ENCODE measurements around the gene PKDCC. TPM values are rescaled to one million over a fixed set of nuclear protein-coding genes. Genes with fewer than 3 reads are reported as not detected.

The PKDCC gene
- polyA plus RNA-seq, 1 donor (not counting 4 experiments of a cell fraction or from before 2014, with no cell fraction given), result not detected

GRCh38 chr2:42044939-42045338 lies 2.9 kb upstream of the PKDCC start:
- Histone ChIP-seq H3K9ac (ENCODE audit: control insufficient read depth, extremely low read depth, insufficient read depth, low read length) (no peak overlapping the region), H3K9me1 (ENCODE audit: control insufficient read depth, extremely low read depth, insufficient read depth, low read length) (no peaks in the 10 kb centered on the region), H2AFZ (ENCODE audit: control insufficient read depth, low read length) (no peak overlapping the region), H3K36me3 (ENCODE audit: control insufficient read depth in 2 of 2, extremely low read depth in 1 of 2, insufficient read depth in 2 of 2, low read length in 2 of 2) (no peaks in the 10 kb centered on the region), H3K27ac (ENCODE audit: control insufficient read depth, insufficient read depth, low read length) (no peak overlapping the region), H3K9me3 (ENCODE audit: control insufficient read depth, low read depth, low read length) (no peaks in the 10 kb centered on the region), H4K20me1 (ENCODE audit: control insufficient read depth, extremely low read depth, insufficient read depth, low read length) (no peaks in the 10 kb centered on the region), H3K4me3 (ENCODE audit: control insufficient read depth in 2 of 3, extremely low read depth in 1 of 3, insufficient read depth in 2 of 3, low read depth in 1 of 3, low read length in 3 of 3) (no peak overlapping the region), H3K79me2 (ENCODE audit: control insufficient read depth, insufficient read depth, low read length) (no peaks in the 10 kb centered on the region), H3K27me3 (ENCODE audit: control insufficient read depth, extremely low read depth, insufficient read depth, low read length) (peaks cover 41% of the 10 kb centered on the region), H3K4me2 (ENCODE audit: control insufficient read depth, extremely low read depth, insufficient read depth, low read depth, low read length) (no peak overlapping the region), H3K4me1 (ENCODE audit: control insufficient read depth, extremely low read depth, insufficient read depth, low read length) (no peaks in the 10 kb centered on the region)
- no peak for FAIRE-seq
- dilution Hi-C loops (cut with MboI; ENCODE audit: extremely low pct_ligation_motif_present, low sequenced_read_pairs), result no loop called here
- TF ChIP-seq EZH2 (IDR thresholded peaks at IDR 0.05; ENCODE audit: low read length), result no peak
- TF ChIP-seq CTCF (optimal IDR thresholded peaks at IDR 0.05 in 1 of 3, IDR thresholded peaks at IDR 0.05 in 1 of 3, conservative IDR thresholded peaks at IDR 0.05 in 1 of 3; ENCODE audit: extremely low read depth in 1 of 3, insufficient read depth in 2 of 3, low read length in 3 of 3), result no peak
- DNase-seq (ENCODE audit: low read depth, low spot score), result no peak

- Histone ChIP-seq H3K9me3 (ENCODE audit: control insufficient read depth, low read depth, low read length) (no peaks in the 10 kb centered on the region), H3K9me1 (ENCODE audit: control insufficient read depth, extremely low read depth, insufficient read depth, low read length) (no peaks in the 10 kb centered on the region), H3K4me2 (ENCODE audit: control insufficient read depth, extremely low read depth, insufficient read depth, low read depth, low read length) (no peak overlapping the region), H2AFZ (ENCODE audit: control insufficient read depth, low read length) (no peak overlapping the region), H3K79me2 (ENCODE audit: control insufficient read depth, insufficient read depth, low read length) (no peaks in the 10 kb centered on the region), H3K9ac (ENCODE audit: control insufficient read depth, extremely low read depth, insufficient read depth, low read length) (no peak overlapping the region), H3K4me1 (ENCODE audit: control insufficient read depth, extremely low read depth, insufficient read depth, low read length) (no peaks in the 10 kb centered on the region), H3K36me3 (ENCODE audit: control insufficient read depth in 2 of 2, extremely low read depth in 1 of 2, insufficient read depth in 2 of 2, low read length in 2 of 2) (no peaks in the 10 kb centered on the region), H3K27ac (ENCODE audit: control insufficient read depth, insufficient read depth, low read length) (no peak overlapping the region), H3K27me3 (ENCODE audit: control insufficient read depth, extremely low read depth, insufficient read depth, low read length) (peaks cover 45% of the 10 kb centered on the region), H3K4me3 (ENCODE audit: control insufficient read depth in 2 of 3, extremely low read depth in 1 of 3, insufficient read depth in 2 of 3, low read depth in 1 of 3, low read length in 3 of 3) (no peak overlapping the region), H4K20me1 (ENCODE audit: control insufficient read depth, extremely low read depth, insufficient read depth, low read length) (no peaks in the 10 kb centered on the region)
- no peak for DNase-seq (ENCODE audit: low read depth, low spot score)
- dilution Hi-C loops (cut with MboI; ENCODE audit: extremely low pct_ligation_motif_present, low sequenced_read_pairs), result no loop called here
- FAIRE-seq, result no peak
- TF ChIP-seq CTCF (optimal IDR thresholded peaks at IDR 0.05 in 1 of 3, IDR thresholded peaks at IDR 0.05 in 1 of 3, conservative IDR thresholded peaks at IDR 0.05 in 1 of 3; ENCODE audit: extremely low read depth in 1 of 3, insufficient read depth in 2 of 3, low read length in 3 of 3) (no peak), EZH2 (IDR thresholded peaks at IDR 0.05; ENCODE audit: low read length) (no peak)
Measured at GRCh38 chr2:42045352-42045751, 2.5 kb upstream of the PKDCC start.

All from keratinocyte (primary cell).